Kidney capillary endothelial cell (primary cell): ENCODE measurements around the gene EDAR.
A peak's percentile ranks its signal among the peaks of the same experiment; 100 is the strongest.

ENCODE experiments used
- DNase-seq: peaks from one replicate; pipeline ENCODE4 v3.0.0-alpha.2; 2018; ENCODE audit warnings: low spot score

EDAR gene

DNA sequence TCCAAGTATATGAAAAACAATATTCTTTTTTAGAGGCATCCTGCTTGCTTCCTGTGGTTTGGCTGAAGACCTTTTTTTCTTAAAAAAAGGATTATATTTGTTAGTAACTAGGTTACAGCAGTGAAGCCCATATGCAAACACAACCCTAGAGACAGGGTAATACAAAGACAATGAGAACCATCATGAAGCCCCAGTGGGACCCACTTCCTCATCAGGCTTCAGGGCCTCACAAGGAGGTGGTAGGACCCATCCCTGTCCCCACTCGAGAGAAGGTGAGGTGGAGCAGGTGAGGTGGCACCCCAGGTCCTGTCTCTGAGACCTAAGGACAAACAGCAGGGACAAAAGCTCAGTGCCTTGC is 80.3 kb downstream of the EDAR start:
- DNase-seq: no peak

DNA sequence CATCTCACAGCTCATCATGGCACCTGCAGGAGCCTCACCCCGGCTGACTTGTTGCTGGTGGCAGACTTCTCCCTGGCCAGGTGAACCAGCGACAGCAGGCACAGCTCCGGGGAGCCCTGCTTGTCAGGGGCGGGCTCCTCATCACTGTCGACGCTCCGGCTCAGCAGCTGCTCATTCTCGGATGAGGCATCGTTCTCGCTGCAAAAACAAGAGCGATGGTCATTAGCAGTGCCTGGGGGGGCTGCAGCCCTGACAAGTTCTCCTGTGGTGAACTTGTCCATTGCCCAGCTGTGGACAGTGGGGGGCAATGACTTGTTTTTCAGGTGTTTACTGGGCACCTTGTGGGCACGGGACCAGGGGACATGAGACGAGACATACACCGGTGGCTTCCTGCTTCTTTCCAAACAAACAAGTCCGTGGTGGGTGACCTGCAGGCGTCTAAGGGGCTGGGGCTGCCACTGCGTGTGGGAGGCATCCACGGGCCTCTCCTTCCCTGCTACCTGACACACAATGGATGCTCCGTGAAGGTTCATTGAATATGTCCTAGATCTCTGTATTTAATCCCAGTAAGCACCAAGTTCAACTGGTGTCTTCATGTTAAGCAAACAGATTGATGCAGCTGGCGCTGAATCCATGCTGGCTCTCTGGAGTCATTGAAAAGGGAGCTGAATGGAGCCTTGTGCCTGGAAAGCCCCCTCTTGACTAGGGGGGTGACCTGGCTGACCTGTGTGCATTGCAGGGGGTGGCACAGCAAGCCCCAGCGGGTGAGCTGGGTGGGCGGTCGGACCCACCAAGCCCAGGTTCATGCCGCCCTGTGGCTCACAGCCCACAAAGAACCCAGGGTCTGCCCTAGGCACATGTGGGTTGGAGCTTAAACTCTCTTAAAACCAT is 81.0 kb downstream of the EDAR start:
- DNase-seq: no peak

DNA sequence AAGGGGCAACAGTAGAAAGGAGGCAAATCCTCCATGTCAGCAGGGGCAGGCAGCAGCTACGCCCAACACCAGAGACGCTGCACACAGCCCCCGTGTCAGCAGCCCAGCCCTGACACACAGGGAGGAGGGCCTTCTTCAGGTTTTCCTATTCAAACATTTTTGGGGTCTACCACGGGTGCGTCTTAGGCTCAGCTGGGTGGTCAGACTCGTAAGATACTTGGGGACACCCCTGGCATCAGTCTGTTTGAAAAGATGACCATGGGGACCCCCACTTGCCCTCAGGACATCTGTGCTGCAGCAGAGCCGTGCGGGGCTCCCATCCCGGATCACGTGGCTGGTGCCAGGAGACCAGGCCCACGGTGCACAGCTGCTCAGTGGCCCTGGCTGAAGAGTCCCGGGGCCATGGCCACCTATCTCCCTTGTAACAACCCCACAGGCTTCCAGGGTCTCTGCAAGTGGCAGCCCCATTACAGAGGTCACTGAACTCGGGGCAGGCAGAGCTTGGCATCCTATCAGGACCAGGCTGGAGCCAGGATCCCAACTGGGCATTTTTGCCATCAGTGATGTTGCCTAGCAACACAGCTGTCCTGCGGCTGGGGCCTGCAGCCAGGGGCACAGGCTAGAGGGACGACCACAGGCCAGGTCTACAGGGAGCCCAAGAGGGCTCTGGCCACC is 82.5 kb downstream of the EDAR start:
- no peak for DNase-seq

DNA sequence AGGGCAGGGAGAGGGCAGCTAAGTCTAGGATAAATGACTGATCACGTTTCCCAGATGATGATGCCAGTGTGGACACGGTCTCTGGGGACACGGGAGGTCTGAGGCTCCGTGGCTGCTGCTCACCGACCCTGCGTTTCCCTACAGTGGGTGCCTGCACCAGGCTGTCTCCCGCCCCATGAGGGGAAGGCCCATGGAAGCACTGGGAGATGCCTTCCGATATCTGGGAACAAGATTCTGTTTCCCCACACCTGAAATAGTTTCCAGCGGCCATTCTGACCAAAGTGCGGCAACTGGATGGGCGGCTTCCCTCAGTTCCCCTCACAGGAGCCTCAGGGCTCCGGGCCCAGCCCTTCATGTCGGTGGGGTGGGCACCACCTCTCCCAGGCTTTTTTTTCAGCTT is 83.1 kb downstream of the EDAR start:
- DNase-seq: no peak

DNA sequence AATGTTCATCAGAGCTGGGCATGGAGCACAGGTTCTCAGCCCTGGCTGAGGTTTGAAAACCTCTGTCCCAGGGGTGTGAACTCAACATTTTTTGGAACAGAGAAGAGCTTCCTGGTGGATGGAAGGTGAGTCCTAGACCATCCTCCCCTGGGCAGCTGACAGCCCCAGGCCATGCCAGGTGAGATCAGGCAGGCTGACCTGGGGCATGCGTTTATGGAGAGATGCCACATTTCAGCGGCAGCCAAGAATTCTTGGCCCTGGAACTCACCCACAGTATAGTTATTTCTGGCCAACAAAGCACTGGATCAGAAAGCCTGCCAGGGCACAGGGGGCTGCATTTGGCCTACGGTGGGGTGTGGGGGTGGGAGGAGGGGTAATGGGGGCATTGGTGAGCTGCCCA is 83.8 kb downstream of the EDAR start:
- no peak for DNase-seq

DNA sequence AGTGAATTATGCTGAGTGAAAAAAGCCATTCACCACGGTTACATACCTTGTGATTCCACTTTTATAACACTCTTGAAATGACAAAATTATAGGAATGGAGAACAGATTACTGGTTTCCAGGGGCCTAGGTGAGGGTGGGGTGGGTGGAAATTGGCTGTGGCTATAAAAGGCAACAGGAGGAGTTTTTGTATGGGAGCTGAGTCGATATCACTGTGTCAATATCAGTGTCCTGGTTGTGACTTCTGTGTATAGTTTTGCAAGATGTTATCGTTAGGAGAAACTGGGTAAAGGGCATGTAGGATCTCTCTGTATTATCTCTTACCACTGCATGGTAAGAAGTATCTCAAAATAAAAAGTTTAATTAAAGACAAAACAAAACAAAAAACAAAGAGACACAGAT is 84.3 kb downstream of the EDAR start:
- DNase-seq: no peak

DNA sequence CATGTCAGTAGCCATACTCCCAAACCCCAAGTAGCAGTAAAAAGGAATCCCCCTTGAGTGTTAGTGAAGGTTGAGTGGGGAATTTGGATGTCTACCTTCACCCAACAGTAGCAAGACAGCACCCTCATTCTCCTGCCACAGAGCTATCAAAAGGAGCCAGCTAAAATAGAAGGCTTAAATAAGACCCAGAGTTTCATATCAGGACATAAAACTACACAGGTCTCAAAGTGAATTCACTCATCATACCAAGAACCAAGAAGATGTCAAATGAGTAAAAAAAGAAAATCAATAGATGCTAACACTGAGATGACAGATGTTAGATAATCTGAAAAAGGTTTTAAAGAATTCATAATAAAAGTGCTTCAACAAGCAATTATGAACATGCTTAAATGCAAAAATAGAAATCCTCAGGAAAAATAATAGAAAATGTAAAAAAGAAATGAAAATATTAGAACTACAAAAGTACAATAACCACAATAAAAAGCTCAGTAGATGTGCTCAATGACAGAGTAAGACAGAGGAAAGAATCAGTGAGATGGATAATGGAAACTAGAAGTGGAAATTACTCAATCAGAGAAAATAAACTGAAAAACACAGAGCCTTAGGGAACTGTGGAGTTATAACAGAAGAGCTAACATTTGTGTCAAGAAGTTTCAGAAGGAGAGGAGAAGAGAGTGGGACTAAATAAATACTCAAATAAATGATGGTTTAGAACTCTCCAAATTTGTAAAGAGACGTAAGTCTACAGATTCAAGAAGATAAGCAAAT is 90.5 kb downstream of the EDAR start:
- no peak for DNase-seq

DNA sequence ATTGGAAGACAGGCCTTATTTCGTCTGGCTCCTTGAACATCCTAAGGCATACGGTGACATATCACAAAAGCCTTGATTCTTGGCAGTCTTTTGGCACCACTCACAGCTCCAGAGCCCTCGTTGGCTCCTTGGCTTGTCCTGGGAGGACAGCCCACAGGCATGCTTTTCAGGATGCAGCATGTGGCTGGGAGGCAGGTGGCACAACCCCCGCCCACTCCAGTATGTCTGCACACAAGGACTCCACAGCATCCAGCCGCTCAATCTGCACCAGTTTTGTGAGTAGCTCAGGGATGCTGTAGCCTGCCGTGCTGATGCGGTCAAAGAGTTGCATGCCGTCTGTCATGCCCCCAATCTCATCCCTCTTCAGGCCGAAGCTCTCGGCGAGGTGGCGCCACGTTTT is 92.3 kb downstream of the EDAR start:
- no peak for DNase-seq

DNA sequence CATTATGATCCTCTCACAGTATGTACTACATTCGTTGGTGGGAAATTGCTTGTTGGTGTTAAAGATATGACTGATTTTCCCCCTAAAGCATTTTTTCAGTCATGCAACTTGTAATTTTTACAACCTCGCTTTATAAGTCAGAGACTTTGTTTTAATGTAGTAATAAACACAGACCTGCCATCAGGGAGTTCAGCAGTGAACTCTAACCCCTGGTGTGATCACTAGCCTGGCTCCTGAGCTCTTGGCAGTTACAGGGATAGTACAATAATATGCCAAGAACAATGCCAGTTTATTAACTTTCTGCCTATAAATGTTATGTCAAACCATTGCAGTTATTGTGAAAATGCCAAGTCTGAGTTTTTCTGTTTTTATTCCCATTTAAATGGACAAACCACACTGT is 93.8 kb downstream of the EDAR start:
- no peak for DNase-seq

DNA sequence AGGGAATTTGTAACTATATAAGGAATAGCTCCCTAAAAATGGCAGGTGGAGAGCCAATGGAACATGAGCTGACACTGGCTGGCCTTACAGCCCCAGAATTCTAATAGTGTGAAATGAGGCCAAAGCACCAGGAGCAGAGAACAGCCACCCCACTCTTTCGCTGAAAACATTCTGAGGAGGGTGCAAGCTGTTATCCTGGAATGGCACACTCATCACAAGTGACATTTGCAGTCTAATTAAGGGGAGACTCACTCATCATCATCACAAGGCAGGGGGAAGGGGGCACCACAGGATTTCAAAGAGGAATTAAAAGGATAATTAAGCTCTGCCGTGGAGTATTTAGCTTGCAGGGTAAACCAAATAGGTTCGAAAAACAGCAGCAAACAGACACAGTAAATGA is 94.3 kb downstream of the EDAR start:
- DNase-seq: no peak

DNA sequence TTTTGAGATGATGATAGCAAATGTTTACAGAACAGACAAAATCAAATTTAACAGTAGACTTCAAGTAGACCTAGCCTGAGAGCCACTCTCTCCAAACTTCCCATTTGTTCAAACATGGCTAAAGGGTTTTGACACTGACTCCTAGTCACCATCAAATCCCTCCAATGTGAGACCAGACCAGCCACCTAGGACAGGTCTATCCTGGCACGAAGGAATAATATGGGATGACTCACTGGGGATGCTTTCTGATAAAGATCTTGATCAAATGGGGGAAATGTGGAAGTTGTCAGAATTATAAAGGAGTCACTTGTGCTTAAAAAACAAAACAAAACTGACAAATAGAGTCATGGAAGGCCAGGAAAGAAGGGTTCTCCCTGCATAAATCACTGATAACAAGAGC is 95.7 kb downstream of the EDAR start:
- DNase-seq: no peak

DNA sequence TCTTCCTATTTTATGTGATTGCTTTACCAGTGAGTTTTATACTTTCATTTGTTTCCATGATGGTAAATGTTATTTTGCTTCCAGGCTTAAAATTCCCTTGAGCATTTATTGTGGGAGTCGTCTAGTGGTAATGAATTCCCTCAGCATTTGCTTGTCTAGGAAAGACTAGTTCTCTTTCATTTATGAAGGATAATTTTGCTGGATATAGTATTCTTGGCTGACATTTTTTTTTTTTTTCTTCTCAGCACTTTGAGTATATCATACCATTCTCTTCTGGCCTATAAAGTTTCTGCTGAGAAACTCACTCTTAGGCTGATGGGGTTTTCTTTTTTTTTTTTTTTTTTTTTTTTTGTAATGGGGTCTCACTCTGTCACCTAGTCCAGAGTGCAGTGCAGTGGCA is 99.1 kb downstream of the EDAR start:
- no peak for DNase-seq

DNA sequence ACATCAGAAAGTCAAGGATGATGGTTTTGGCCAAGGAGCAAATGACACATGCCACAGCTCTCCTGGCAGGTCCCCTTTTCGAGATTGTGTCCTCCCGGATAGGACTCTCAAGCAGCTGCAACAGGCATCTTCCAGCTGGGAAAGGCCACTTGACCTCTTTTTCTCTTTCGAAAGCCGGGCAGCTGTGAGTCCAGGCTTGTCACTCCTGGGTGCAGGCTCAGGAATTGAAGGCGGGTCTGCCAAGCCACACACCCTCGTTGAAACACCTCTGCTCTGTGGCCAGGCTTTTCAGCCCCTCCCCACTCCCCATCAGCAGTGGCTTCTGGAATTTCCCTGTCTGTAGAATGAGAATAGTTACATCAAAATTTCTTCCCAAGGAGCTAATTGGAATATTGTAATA is 104.4 kb downstream of the EDAR start:
- no peak for DNase-seq

DNA sequence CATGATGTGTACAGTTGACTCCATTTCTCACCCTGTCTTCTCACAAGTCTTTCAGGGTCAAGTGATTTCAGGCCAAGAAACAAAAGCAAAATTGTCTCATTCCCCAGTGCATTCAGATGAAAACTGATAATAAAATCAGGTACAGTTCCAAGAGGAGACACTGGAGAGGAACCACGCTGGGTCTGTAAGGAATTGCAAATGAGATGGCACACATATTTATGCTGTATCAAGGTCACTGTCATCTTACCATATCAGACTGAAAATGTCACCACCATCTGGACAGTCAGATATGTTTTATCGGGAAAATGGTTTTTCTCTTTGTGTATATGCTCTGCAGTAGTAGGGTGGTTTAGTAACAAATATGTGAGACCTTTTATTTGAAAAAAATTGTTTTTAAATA is 110.7 kb downstream of the EDAR start:
- no peak for DNase-seq

DNA sequence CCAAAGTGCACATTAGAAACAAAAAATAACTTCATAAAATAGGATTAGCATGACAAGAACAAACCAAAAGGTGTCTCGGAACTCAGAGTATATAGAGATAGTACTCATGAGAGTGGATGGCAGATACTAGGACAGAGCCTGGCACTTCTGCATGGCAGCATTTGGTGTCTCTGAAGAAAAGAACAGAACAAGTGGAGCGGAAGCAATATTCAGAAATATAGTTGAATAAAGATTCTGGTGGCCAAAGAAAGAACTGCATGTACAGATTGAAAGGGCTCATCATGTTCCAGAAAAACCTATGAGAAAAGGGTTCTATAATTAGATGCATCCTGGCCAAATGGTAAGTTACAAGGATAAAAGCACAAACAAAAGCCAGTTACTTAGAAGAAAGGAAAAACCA is 111.5 kb downstream of the EDAR start:
- no peak for DNase-seq

DNA sequence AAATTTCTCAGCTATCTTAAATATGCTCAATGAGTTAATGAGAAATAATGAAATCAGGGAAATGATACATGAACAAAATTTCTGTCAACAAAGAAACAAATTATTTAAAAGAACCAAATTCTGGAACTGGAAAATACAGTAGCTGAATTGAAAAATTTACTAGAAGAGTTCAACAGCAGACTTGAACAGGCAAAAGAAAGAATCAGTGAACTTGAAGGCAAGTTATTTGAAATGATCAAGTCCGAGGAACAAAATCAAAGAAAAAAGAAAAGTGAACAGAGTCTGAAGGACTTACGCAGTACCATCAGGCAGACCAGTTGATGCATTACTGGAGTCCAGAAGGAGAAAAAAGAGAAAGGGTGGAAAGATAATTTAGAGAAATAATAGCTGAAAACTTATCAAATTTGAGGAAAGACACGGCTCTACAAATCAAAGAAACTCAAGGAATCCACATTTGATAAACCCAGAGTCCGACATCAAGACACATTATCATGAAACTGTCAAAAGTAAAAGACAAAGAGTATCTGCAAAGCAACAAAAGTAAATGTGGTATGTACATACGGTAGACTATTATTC is 118.9 kb downstream of the EDAR start:
- no peak for DNase-seq

DNA sequence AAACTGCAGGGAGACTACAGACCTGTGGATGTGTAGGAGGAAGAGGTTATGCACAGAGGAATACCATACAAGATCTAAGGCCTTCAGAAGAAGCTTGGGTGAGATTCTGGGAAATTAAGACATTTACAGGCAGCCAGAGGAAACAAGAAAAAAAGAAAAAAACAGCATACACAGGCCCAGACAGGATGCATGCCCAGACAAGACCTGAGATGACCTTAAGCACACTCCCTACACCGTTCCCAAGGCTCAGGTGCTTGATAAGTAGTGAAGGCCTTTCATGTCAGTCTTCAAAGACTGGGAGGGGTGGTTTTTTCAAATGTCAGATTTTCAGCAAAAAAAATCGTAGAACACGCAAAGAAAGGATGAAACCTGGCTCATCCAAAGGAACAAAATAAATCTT is 119.5 kb downstream of the EDAR start:
- DNase-seq: no peak

DNA sequence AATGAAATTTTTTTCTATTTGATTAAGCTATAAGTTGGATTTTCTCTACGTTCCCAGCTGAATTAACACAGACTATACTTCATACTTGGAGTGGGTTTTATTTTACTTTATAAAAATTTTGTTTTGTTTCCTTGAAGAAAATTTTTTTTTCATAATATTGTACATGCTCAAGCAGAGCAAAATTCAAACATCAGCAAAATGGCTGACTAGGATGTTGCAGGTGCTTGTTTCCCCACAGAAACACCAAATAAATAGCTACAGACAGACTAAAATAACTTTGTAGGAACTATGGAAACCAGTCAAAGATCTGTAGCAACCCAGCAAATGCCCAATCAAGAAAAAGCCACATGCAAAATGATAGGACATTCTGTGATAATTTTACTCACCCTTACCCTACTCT is 120.1 kb downstream of the EDAR start:
- no peak for DNase-seq

DNA sequence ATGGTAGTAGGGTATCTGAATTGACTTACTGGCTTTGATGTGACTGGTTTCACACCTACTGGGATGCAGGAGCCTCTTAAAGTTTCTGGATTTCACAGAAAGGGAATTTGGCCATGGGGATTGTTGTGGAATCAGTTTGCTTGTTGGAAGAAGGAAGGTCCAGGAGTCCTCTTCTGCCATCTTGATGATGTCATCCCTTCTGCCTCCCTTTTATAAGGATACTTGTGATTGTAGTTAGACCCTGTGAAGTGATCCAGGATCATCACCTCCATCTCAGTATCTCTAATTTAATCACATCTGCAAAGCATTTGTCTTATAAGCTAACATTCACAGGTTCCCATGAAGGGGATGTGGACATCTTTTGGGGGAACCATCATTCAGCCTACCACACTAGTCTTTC is 123.0 kb downstream of the EDAR start:
- no peak for DNase-seq

DNA sequence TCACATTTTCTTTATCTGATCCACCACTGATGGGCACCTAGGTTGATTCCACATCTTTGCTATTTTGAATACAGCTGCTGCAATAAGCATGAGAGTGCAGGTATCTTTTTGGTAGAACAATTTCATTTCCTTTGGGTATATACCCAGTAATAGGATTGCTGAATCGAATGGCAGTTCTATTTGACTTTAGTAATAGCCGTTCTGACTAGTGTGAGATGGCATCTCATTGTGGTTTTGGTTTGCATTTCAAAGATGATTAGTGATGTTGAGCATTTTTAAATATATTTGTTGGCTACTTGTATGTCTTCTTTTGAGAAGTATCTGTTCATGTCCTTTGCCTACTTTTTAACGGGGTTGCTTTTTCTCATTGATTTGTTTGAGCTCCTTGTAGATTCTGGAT is 130.1 kb downstream of the EDAR start:
- DNase-seq: no peak

DNA sequence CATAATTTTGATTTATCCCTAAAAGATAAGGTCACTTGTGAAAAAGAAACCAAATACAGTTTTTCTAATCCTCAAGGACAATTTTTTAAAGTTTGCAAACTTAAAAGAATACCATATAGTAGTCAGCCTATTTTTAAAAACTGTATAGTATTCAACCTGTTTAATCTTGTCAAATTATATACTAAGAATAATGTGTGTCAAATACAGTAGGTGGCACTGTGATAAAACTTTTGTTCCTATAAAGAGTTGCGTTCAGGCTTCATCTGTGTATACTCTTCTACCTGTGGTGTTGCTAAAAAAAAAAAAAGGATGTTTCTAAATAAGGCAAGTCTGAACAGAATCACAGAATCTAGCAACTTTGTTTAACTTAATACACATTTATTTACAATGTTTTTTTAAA is 133.8 kb downstream of the EDAR start:
- peak; percentile 2 for DNase-seq

DNA sequence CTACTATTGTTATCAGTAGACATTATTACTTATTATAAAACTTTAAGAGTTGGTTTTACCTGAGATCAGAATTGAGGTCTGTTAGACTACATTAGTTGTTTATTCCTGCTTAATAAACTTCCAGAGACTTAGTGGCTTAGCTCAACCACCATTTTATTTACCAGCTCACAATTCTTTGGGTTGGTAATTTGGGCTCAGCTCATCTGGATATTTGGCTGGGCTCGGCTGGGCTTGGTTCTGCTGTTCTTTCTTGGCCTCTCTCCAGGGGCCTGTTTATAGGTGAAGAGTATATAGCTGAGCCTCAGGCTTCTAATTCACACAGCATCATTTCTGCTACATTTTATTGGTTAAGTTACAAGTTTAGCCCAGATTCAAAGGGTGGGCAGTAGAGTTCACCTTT is 134.5 kb downstream of the EDAR start:
- DNase-seq: no peak

DNA sequence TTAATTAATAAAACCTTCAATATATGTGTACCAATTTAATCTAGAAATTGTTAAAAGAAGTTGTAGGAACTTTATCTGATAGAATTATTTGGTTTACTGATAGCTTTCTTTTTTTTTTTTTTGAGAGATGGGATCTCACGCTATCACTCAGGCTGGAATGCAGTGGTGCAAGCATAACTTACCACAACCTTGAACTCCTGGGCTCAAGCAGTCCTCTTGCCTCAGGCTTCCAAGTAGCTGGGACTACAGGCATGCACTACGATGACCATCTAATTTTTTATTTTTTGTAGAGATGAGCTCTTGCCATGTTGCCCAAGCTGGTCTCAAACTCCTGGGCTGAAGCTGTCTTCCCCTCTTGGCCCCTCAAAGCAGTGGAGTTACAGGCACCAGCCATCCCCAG is 135.6 kb downstream of the EDAR start:
- DNase-seq: no peak
